ENCODE measurements around the gene CEP89.

DNA sequence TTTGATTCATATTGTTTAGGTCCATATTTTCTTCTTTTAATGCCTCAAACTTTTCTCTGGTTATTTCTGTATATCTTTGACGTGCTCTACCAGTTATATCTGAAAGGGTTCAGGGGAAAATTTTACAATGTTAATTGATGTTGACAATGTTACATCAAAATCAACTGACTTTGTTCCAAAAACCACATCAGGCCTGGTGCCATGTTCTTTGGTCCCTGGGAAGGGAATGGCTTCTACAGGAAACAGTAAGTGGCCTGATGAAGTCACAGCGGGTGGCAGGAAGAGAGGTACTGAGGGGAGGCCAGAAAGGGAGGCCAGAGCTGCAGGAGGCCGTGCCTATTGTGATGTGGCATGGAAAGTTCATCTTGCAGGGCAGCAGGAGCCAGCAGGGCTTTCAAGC, 38.2 kb downstream of the CEP89 start:
- TF ChIP-seq, protein P1, sequence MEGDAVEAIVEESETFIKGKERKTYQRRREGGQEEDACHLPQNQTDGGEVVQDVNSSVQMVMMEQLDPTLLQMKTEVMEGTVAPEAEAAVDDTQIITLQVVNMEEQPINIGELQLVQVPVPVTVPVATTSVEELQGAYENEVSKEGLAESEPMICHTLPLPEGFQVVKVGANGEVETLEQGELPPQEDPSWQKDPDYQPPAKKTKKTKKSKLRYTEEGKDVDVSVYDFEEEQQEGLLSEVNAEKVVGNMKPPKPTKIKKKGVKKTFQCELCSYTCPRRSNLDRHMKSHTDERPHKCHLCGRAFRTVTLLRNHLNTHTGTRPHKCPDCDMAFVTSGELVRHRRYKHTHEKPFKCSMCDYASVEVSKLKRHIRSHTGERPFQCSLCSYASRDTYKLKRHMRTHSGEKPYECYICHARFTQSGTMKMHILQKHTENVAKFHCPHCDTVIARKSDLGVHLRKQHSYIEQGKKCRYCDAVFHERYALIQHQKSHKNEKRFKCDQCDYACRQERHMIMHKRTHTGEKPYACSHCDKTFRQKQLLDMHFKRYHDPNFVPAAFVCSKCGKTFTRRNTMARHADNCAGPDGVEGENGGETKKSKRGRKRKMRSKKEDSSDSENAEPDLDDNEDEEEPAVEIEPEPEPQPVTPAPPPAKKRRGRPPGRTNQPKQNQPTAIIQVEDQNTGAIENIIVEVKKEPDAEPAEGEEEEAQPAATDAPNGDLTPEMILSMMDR (conservative IDR thresholded peaks at IDR 0.05; ENCODE audit: low read length): no peak
- TF ChIP-seq EZH2phosphoT487 (IDR thresholded peaks at IDR 0.05; ENCODE audit: borderline replicate concordance): no peak
